ENCODE results near the gene TRMT61B. TPM values are rescaled to one million over a fixed set of nuclear protein-coding genes. Genes with fewer than 3 reads are reported as not detected.

Gene TRMT61B
- total RNA-seq, 1 experiment from 2014 or later: 24.0 TPM

- Mint-ChIP-seq H3K27ac (peak overlapping the region; percentile 98), H3K36me3 (peaks cover 12% of the 10 kb centered on the region), H3K27me3 (ENCODE audit: low read depth) (peaks cover 14% of the 10 kb centered on the region), H3K9me3 (no peaks in the 10 kb centered on the region), H3K4me1 (peaks cover 12% of the 10 kb centered on the region), H3K4me3 (peak overlapping the region; percentile 100)
- ChIA-PET POLR2A (interaction anchor here (0.9 to 1.7 kb wide), 4 partner anchors 12 to 40 kb away, joined by 3 to 9 read pairs (median 5); partner anchors contain the start of gene WDR43), CTCF (interaction anchor here (0.8 to 1.4 kb wide), 3 partner anchors 49 to 303 kb away, joined by 3 to 10 read pairs (median 4); no protein-coding TSS in a partner anchor)
- DNase-seq (ENCODE audit: low spot score) (no peak), ATAC-seq (no peak; the same call in 1 of the 2 replicates)
- TF ChIP-seq FOXP1 (CRISPR knock-in tag; IDR thresholded peaks at IDR 0.05; ENCODE audit: borderline replicate concordance): no peak
- TF ChIP-seq TEAD1 (CRISPR knock-in tag; IDR thresholded peaks at IDR 0.05): no peak
- TF ChIP-seq NFYB (CRISPR knock-in tag; conservative IDR thresholded peaks at IDR 0.05; ENCODE audit: low read depth): no peak
- no peak for TF ChIP-seq ZNF416 (CRISPR knock-in tag; IDR thresholded peaks at IDR 0.05)
- TF ChIP-seq ATF6 (CRISPR knock-in tag; IDR thresholded peaks at IDR 0.05): no peak
- TF ChIP-seq ZSCAN18 (CRISPR knock-in tag; IDR thresholded peaks at IDR 0.05): no peak
- no peak for TF ChIP-seq PRDM15 (CRISPR knock-in tag; IDR thresholded peaks at IDR 0.05)
- no peak for TF ChIP-seq GRHL2 (CRISPR knock-in tag; IDR thresholded peaks at IDR 0.05; ENCODE audit: insufficient replicate concordance, severe bottlenecking)
- no peak for TF ChIP-seq PRRX2 (CRISPR knock-in tag; IDR thresholded peaks at IDR 0.05)
- TF ChIP-seq NR1H2 (CRISPR knock-in tag; IDR thresholded peaks at IDR 0.05): no peak
- no peak for TF ChIP-seq ETV6 (CRISPR knock-in tag; IDR thresholded peaks at IDR 0.05)
- no peak for TF ChIP-seq HMGA2 (CRISPR knock-in tag; IDR thresholded peaks at IDR 0.05)
- no peak for TF ChIP-seq ATF3 (CRISPR knock-in tag; conservative IDR thresholded peaks at IDR 0.05)
- no peak for TF ChIP-seq ATF1 (CRISPR knock-in tag; IDR thresholded peaks at IDR 0.05)
- no peak for TF ChIP-seq ZNF138 (CRISPR knock-in tag; conservative IDR thresholded peaks at IDR 0.05)
- TF ChIP-seq GABPB1 (CRISPR knock-in tag; IDR thresholded peaks at IDR 0.05): no peak
- TF ChIP-seq AFF4 (CRISPR knock-in tag; IDR thresholded peaks at IDR 0.05; ENCODE audit: borderline replicate concordance): no peak
- no peak for TF ChIP-seq NR2C2 (CRISPR knock-in tag; IDR thresholded peaks at IDR 0.05)
- TF ChIP-seq E2F4 (CRISPR knock-in tag; IDR thresholded peaks at IDR 0.05; ENCODE audit: borderline replicate concordance, low read depth): no peak
Observed at GRCh38 chr2:28869494-28870145, 489 bp downstream of the TRMT61B start.
